ENCODE data around the gene AUTS2. TPM values are rescaled to one million over a fixed set of nuclear protein-coding genes. Genes with fewer than 3 reads are reported as not detected.

The AUTS2 gene
- total and polyA plus RNA-seq, 9 of the 15 experiments (the other 6 are each of a cell fraction or from before 2014, with no cell fraction given) = 0.58 TPM; not detected in 8

DNA sequence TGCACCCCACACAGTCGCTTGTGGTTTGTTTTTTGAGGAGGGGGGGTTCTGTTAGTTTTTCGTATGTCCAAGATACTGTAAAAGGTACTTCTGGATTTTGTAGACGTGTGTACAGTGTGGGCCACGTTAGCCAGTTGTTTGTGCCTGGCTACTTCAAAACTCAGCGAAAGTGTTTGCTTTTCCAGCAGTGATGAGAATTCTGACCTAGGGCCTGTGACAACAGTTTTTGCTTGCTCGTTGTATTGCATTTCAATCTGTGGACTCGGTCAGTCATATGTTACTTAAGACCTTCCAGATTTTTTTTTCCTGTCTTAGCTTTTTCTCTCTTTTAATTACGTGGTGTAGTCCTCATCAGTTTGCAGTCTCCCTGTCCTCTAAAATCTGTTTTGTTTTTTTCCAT is 1194.8 kb downstream of the AUTS2 start (continued):
- TF ChIP-seq RBFOX2 (IDR thresholded peaks at IDR 0.05; ENCODE audit: low read depth, low read length) (no peak), POLR2H (tag; IDR thresholded peaks at IDR 0.05; ENCODE audit: low read depth) (no peak), NFIX (CRISPR knock-in tag; IDR thresholded peaks at IDR 0.05; ENCODE audit: low read depth) (no peak), ZFPM2 (CRISPR knock-in tag; IDR thresholded peaks at IDR 0.05) (no peak), GTF2A2 (tag; IDR thresholded peaks at IDR 0.05) (no peak), CBFA2T2 (conservative IDR thresholded peaks at IDR 0.05) (no peak)

DNA sequence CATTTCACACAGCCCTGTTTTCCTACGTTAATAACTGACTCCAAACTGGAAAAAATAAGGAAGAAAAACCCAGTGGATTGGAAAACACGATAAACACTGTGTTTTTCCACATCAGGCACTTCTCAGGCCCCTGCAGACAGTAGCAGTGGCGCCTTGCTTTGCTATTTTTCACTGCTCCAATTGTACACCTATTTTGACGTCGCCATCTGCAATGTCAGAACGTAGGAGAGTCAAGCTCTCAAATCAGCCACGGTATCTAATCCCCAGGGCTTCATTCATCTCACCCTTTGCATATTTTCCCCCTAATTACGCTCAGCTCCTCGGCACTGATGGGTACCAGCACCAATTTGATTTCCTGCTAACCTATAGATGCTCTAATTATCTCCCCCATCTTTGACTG is 1195.5 kb downstream of the AUTS2 start:
- no TSS peak for BruUV-seq (replicated peaks)
- intact Hi-C loops (cut with micrococcal nuclease) (no loop called here), in situ Hi-C loops (cut with MboI) (no loop called here)
- 1% methylated on average over 9 of the region's 9 CpGs for WGBS (ENCODE audit: insufficient coverage, low coverage, missing lambda C conversion rate)
- DNase-seq (ENCODE audit: extremely low read depth in 1 of 4, low spot score in 3 of 4) = no peak
- no peaks in the 10 kb centered on the region for H3K9me1 ChIP-seq (ENCODE audit: control insufficient read depth, insufficient read depth, low read length)
- no peak overlapping the region for H2AFZ ChIP-seq (ENCODE audit: low read depth, low read length)
- ChIA-PET CTCF (ENCODE audit: low intra/inter-chr PET ratio) (no interaction called here), POLR2A (interaction anchor here (0.6 kb wide), 1 partner anchor 21 kb away, joined by 3 read pairs; no protein-coding TSS in a partner anchor)
- H3K9me3 ChIP-seq (replicated peaks; ENCODE audit: control insufficient read depth, insufficient read depth, low read depth, low read length) = no peaks in the 10 kb centered on the region
- H3K4me3 ChIP-seq = no peak overlapping the region
- no peaks in the 10 kb centered on the region for H3K36me3 ChIP-seq (ENCODE audit: control insufficient read depth, insufficient read depth, low read length)
- FAIRE-seq = no peak
- H3K4me1 ChIP-seq (replicated peaks in 1 of 2; ENCODE audit: control insufficient read depth in 2 of 2, insufficient read depth in 2 of 2, low read length in 2 of 2) = peaks cover 0 to 12% of the 10 kb centered on the region in 2 experiments; a peak in 2 of 5 replicates
- H3K9ac ChIP-seq (ENCODE audit: insufficient read depth in 1 of 2, low read depth in 2 of 2, low read length in 2 of 2) = no peak overlapping the region
- H3K4me2 ChIP-seq (ENCODE audit: insufficient read depth, low read length) = no peak overlapping the region
- no peaks in the 10 kb centered on the region; the same call in 1 of the 2 replicates for H4K20me1 ChIP-seq (replicated peaks; ENCODE audit: control insufficient read depth, insufficient read depth, low read length)
- no peak overlapping the region for H3K27ac ChIP-seq (ENCODE audit: extremely low read depth, low read depth, low read length)
- no peaks in the 10 kb centered on the region for H3K79me2 ChIP-seq (ENCODE audit: control insufficient read depth, insufficient read depth, low read length)
- TF ChIP-seq ZNF79 (CRISPR knock-in tag; IDR thresholded peaks at IDR 0.05; ENCODE audit: low read depth) (no peak), ZNF277 (CRISPR knock-in tag; IDR thresholded peaks at IDR 0.05; ENCODE audit: borderline replicate concordance) (no peak), ARHGAP35 (IDR thresholded peaks at IDR 0.05; ENCODE audit: partially characterized antibody) (no peak), SP1 (CRISPR knock-in tag; IDR thresholded peaks at IDR 0.05) (no peak), ZNF583 (CRISPR knock-in tag; IDR thresholded peaks at IDR 0.05) (no peak), MCM7 (IDR thresholded peaks at IDR 0.05) (no peak), MTA1 (IDR thresholded peaks at IDR 0.05; ENCODE audit: borderline replicate concordance) (no peak), EP300 (IDR thresholded peaks at IDR 0.05; ENCODE audit: low read length) (no peak), KHSRP (IDR thresholded peaks at IDR 0.05) (no peak), FOXA1 (IDR thresholded peaks at IDR 0.05; ENCODE audit: borderline replicate concordance) (no peak), TSC22D4 (tag; IDR thresholded peaks at IDR 0.05) (no peak), SRSF3 (IDR thresholded peaks at IDR 0.05; ENCODE audit: insufficient read depth, low read length) (no peak), ZNF398 (CRISPR knock-in tag; IDR thresholded peaks at IDR 0.05) (no peak), MEF2A (IDR thresholded peaks at IDR 0.05; ENCODE audit: control insufficient read depth, low read depth, low read length) (no peak)
- no peak for ATAC-seq
- H3K27me3 ChIP-seq (ENCODE audit: control insufficient read depth in 2 of 2, insufficient read depth in 2 of 2, low read length in 2 of 2) = peaks cover 34% of the 10 kb centered on the region in 2 experiments
